ENCODE measurements around the gene OGFOD3. TPM values are rescaled to one million over a fixed set of nuclear protein-coding genes. Genes with fewer than 3 reads are reported as not detected.

Gene OGFOD3
- total and polyA plus RNA-seq, 12 donors = 17.9 to 131 (median 42.0) TPM

DNA sequence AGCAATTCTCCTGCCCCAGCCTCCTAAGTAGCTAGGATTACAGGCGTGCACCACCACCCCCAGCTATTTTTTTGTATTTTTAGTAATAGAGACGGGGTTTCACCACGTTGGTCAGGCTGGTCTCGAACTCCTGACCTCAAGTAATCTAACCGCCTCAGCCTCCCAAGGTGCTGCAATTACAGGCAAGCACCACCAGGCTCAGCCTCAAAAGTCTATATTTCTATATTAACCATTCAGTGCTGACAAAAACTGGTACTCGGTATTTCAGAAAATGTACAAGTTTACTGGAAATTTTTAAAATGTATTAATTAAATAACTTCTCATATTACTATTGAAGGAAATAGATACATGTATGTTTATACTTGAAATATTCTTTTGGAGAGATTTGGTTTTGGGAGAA lies 1.6 kb downstream of the OGFOD3 start:
- no peaks in the 10 kb centered on the region for H3K27me3 ChIP-seq
- H3K36me3 ChIP-seq (replicated peaks in 1 of 2) = peaks cover 0 to 13% of the 10 kb centered on the region in 2 donors
- no peak for DNase-seq
- no peak overlapping the region for H3K27ac ChIP-seq
- H3K4me1 ChIP-seq (replicated peaks in 1 of 2) = peaks cover 6 to 27% of the 10 kb centered on the region in 2 donors
- TF ChIP-seq CTCF (IDR thresholded peaks at IDR 0.05) (no peak), POLR2A (IDR thresholded peaks at IDR 0.05) (no peak)
- 89 to 91% (median 90%) methylated on average over 6 of the region's 6 CpGs for WGBS, 4 donors
- H3K9me3 ChIP-seq (replicated peaks in 1 of 3) = no peaks in the 10 kb centered on the region
- no peak overlapping the region for H3K4me3 ChIP-seq
- intact Hi-C loops (cut with DNase I) = no loop called here

GRCh38 chr17:82416264-82416663 lies 2.1 kb downstream of the OGFOD3 start:
- Histone ChIP-seq H3K4me1 (replicated peaks in 1 of 2) (peaks cover 6 to 27% of the 10 kb centered on the region in 2 donors), H3K9me3 (replicated peaks in 1 of 3) (no peaks in the 10 kb centered on the region), H3K27ac (no peak overlapping the region), H3K36me3 (replicated peaks in 1 of 2) (peaks cover 0 to 11% of the 10 kb centered on the region in 2 donors), H3K27me3 (no peaks in the 10 kb centered on the region), H3K4me3 (no peak overlapping the region)
- TF ChIP-seq POLR2A (IDR thresholded peaks at IDR 0.05) (no peak), CTCF (IDR thresholded peaks at IDR 0.05) (no peak)
- WGBS, 4 donors = 88 to 94% (median 92%) methylated on average over 4 of the region's 4 CpGs
- DNase-seq = no peak
- intact Hi-C loops (cut with DNase I) = no loop called here

DNA sequence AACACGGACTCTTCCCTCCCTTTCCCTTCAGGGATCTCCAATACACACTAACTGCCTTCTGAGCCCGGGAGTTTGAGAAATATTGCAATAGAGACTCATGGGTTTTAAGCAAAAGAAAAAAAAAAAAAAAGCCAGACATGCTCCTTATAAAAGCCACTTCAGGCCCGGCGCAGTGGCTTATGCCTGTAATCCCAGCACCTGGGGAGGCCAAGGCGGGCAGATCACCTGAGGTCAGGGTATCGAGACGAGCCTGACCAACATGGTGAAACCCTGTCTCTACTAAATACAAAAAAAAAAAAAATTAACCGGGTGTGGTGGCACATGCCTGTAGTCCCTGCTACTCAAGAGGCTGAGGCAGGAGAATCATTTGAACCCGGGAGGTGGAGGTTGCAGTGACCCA lies 2.6 kb downstream of the OGFOD3 start:
- H3K9me3 ChIP-seq (replicated peaks in 1 of 3) = no peaks in the 10 kb centered on the region
- no peak for DNase-seq
- peaks cover 0 to 7% of the 10 kb centered on the region in 2 donors for H3K36me3 ChIP-seq (replicated peaks in 1 of 2)
- H3K4me3 ChIP-seq = no peak overlapping the region
- intact Hi-C loops (cut with DNase I) = no loop called here
- peaks cover 6 to 27% of the 10 kb centered on the region in 2 donors for H3K4me1 ChIP-seq (replicated peaks in 1 of 2)
- TF ChIP-seq POLR2A (IDR thresholded peaks at IDR 0.05) = no peak
- TF ChIP-seq CTCF (IDR thresholded peaks at IDR 0.05) = no peak
- H3K27me3 ChIP-seq = no peaks in the 10 kb centered on the region
- 91 to 99% (median 93%) methylated on average over 9 of the region's 9 CpGs for WGBS, 4 donors
- no peak overlapping the region for H3K27ac ChIP-seq

DNA sequence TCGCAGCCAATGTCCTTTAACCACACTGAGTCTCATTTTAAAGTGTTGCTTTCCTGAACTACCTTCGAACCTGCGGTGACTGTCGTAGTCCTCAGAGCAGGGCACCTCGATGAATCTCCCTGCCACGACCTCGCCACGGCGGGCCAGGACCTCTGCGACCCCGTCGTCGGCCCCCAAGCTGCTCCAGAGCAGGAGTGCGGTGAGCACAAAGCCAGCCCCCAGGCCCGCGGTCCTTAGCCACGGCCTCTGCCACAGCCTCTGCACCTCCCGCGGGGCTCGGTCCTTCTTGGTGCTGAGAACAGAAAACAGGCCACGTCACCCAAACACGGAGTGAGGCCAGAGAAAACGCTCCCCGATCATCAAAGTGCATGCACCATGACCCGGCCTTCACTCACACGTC lies 3.0 kb downstream of the OGFOD3 start:
- Histone ChIP-seq H3K4me3 (no peak overlapping the region), H3K27ac (no peak overlapping the region), H3K9me3 (replicated peaks in 1 of 3) (no peaks in the 10 kb centered on the region), H3K27me3 (no peaks in the 10 kb centered on the region), H3K36me3 (replicated peaks in 1 of 2) (peaks cover 0 to 7% of the 10 kb centered on the region in 2 donors), H3K4me1 (replicated peaks in 1 of 2) (peaks cover 6 to 27% of the 10 kb centered on the region in 2 donors)
- TF ChIP-seq POLR2A (IDR thresholded peaks at IDR 0.05) (no peak), CTCF (IDR thresholded peaks at IDR 0.05) (no peak)
- WGBS, 4 donors = 88 to 91% (median 90%) methylated on average over 24 to 26 of the region's 26 CpGs
- DNase-seq = no peak
- intact Hi-C loops (cut with DNase I) = no loop called here
